ENCODE data around the gene OR8B4. TPM values are rescaled to one million over a fixed set of nuclear protein-coding genes. Genes with fewer than 3 reads are reported as not detected.
"Not testable (repeated sequence)": the region's sequence is repeated elsewhere in the genome, so short reads cannot be mapped to it uniquely, and the experiment has no call there.

The OR8B4 gene
- total and polyA plus RNA-seq, 9 donors, result not detected

- Histone ChIP-seq H3K36me3 (no peaks in the 10 kb centered on the region), H3K27ac (no peak overlapping the region), H3K4me1 (ENCODE audit: insufficient read depth) (no peaks in the 10 kb centered on the region), H3K4me3 (no peak overlapping the region), H3K27me3 (no peaks in the 10 kb centered on the region), H3K9me3 (no peaks in the 10 kb centered on the region)
- no peak for DNase-seq
- intact Hi-C loops (cut with DNase I), result no loop called here
- WGBS, 3 donors, result 89 to 92% (median 90%) methylated on average over 1 of the region's 1 CpG
- TF ChIP-seq POLR2A (IDR thresholded peaks at IDR 0.05) (no peak), EP300 (IDR thresholded peaks at IDR 0.05) (no peak), CTCF (IDR thresholded peaks at IDR 0.05) (no peak)
Observed at GRCh38 chr11:124460459-124460858, 35.8 kb upstream of the OR8B4 start.

- H3K36me3 ChIP-seq; H3K27ac ChIP-seq; H3K27me3 ChIP-seq; DNase-seq; H3K4me3 ChIP-seq; H3K4me1 ChIP-seq (ENCODE audit: insufficient read depth); H3K9me3 ChIP-seq; intact Hi-C loops (cut with DNase I): not testable (repeated sequence)
- 82 to 92% (median 86%) methylated on average over 7 of the region's 7 CpGs for WGBS, 3 donors
Observed at GRCh38 chr11:124459379-124459778, 34.7 kb upstream of the OR8B4 start.

- WGBS, 3 donors, result 35 to 55% (median 36%) methylated on average over 2 of the region's 2 CpGs
- H3K27ac ChIP-seq, result no peak overlapping the region
Observed at GRCh38 chr11:124454552-124454951, 29.9 kb upstream of the OR8B4 start.

GRCh38 chr11:124446916-124447315, 22.2 kb upstream of the OR8B4 start:
- H3K4me3 ChIP-seq, result no peak overlapping the region
- no peak for DNase-seq
- WGBS, 3 donors, result 52 to 67% (median 57%) methylated on average over 1 of the region's 1 CpG
- no peaks in the 10 kb centered on the region for H3K4me1 ChIP-seq (ENCODE audit: insufficient read depth)
- intact Hi-C loops (cut with DNase I), result no loop called here
- no peak overlapping the region for H3K27ac ChIP-seq
- no peaks in the 10 kb centered on the region for H3K27me3 ChIP-seq
- no peaks in the 10 kb centered on the region for H3K9me3 ChIP-seq
- no peaks in the 10 kb centered on the region for H3K36me3 ChIP-seq
- TF ChIP-seq CTCF (IDR thresholded peaks at IDR 0.05) (no peak), POLR2A (IDR thresholded peaks at IDR 0.05) (no peak), EP300 (IDR thresholded peaks at IDR 0.05) (no peak)

More at GRCh38 chr11:124454552-124454951, 29.9 kb upstream of the OR8B4 start:
- Histone ChIP-seq H3K9me3 (no peaks in the 10 kb centered on the region), H3K4me3 (no peak overlapping the region), H3K36me3 (no peaks in the 10 kb centered on the region), H3K4me1 (ENCODE audit: insufficient read depth) (no peaks in the 10 kb centered on the region), H3K27me3 (no peaks in the 10 kb centered on the region)
- intact Hi-C loops (cut with DNase I), result no loop called here
- DNase-seq, result no peak
- TF ChIP-seq EP300 (IDR thresholded peaks at IDR 0.05) (no peak), POLR2A (IDR thresholded peaks at IDR 0.05) (no peak), CTCF (IDR thresholded peaks at IDR 0.05) (no peak)

GRCh38 chr11:124445646-124446150, 21.0 kb upstream of the OR8B4 start, which contains the start of gene OR8B8:
TSS of gene OR8B8 (minus strand) at chr11:124445696. CDS start at chr11:124441085, 4,611 bp downstream.
- no peaks in the 10 kb centered on the region for H3K9me3 ChIP-seq
- no peak within 1 kb of the TSS for H3K4me3 ChIP-seq
- no peaks in the 10 kb centered on the region for H3K27me3 ChIP-seq
- no peaks in the 10 kb centered on the region for H3K36me3 ChIP-seq
- 93 to 96% (median 93%) methylated on average over 1 of the region's 1 CpG for WGBS, 3 donors
- no peaks in the 10 kb centered on the region for H3K4me1 ChIP-seq (ENCODE audit: insufficient read depth)
- no peak within 1 kb of the TSS for H3K27ac ChIP-seq
- intact Hi-C loops (cut with DNase I), result no loop called here
- TF ChIP-seq EP300 (IDR thresholded peaks at IDR 0.05) (no peak), CTCF (IDR thresholded peaks at IDR 0.05) (no peak), POLR2A (IDR thresholded peaks at IDR 0.05) (no peak)
- no peak for DNase-seq

Measured in ovary (tissue), 9 donors.